ENCODE results near the gene SLC22A7.
"Not testable (repeated sequence)": the region's sequence is repeated elsewhere in the genome, so short reads cannot be mapped to it uniquely, and the experiment has no call there.

SLC22A7 gene

DNA sequence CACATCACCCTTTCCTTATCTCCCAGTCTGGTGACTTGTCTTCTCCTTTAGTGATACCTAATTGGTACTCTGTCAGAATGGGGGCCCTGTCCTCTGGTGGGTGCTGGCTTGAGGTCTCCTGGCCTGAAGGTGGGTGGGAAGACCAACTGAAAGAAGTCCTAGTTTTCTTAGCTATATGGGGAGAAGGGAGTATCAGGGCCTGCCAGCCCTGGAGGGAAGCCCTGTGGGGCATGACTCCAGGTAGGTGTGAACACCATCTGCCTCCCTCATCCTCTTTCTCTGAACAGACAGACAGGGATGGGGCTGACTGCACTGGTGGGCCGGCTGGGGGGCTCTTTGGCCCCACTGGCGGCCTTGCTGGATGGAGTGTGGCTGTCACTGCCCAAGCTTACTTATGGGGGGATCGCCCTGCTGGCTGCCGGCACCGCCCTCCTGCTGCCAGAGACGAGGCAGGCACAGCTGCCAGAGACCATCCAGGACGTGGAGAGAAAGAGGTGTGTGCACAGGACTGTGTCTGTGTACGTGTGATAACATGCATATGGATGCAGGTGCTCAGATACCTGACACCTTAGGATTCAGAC is 5.8 kb downstream of the SLC22A7 start:
- DNase-seq, result no peak

DNA sequence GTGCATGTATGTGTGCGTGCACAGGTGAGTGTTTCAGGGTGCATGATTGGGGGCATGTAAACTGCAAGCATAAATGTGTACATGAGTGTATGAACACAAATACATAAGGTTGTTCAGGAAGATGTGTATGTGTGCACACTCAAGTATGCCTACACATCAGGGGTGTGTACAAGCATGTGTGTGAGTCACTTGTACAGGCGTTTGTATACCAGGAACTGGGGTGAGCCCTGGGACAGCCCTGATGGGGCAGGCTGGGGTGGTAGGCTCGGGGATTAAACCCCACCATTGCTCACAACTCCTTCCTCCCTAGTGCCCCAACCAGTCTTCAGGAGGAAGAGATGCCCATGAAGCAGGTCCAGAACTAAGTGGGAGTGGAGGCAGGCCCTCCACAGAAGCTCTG is 6.3 kb downstream of the SLC22A7 start:
- no peak for DNase-seq

DNA sequence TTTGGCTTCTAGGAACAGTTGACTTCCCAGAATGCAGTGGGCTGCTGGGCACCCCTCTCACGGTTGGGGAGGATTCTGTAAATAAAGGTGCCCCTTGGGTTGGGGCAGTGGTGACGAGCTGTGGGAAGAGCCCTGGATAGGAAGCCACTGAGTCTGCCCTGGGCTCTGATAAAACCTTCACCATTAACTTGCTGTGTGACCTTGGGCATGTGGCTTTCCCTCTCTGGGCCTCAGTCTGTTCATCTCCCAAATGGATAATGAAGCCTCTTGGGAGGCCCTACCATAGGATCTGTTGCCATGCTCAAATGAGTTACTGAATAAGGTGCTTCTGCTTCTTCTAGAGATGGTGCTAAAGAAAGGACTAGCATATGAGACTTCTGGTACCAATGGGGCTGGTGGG is 6.8 kb downstream of the SLC22A7 start:
- DNase-seq, result no peak

DNA sequence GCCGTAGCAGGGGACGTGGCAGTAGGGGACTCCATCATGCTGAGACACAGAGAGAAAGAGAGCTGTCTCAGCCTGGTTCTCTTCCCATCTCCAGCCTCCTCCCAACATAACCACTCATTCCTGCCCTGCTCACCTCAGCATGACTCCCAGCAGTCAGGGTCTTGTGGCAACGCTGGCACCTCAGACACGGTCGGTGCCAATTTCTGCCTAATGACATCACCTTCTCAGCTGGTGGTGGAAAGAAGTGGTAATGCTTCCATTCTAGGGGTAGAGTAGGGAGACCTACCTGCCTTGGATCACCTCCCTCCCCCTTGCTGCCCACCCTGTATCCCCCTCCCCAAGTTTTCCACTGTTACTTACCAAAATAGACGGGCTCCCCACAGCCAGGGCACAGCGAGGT is 8.0 kb downstream of the SLC22A7 start:
- DNase-seq, result no peak

DNA sequence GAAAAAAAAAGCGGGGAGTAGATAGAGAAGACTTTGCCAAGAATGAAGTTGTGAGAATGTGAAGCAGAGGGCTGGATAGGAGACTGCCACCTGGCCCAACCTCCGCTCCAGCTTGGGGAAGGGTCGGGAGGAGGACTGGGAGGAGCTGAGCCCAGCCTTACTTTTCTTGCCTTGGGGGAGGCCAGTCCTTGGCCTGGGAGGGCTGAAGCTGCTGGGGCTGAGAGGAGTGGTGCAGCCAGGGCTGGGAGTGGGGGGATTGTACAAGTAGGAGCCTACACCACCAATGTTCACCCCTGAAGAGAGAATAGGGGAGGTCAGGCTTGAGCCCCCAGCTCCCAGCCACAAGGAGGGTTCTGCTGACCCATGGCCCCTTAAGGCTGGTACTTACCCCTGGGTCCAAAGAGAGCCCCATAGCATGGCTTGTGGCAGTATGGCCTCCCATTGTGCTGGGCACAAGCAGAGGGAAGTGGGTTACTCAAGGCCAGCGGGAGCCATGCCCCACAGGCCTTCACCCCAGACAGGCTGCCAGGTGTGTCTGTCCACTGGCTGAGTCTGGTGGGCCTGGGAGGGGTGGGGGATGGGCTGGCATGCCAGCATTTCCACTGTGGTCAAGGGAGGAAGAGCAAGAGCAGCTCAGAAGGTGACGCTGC is 9.5 kb downstream of the SLC22A7 start:
- DNase-seq, result no peak

DNA sequence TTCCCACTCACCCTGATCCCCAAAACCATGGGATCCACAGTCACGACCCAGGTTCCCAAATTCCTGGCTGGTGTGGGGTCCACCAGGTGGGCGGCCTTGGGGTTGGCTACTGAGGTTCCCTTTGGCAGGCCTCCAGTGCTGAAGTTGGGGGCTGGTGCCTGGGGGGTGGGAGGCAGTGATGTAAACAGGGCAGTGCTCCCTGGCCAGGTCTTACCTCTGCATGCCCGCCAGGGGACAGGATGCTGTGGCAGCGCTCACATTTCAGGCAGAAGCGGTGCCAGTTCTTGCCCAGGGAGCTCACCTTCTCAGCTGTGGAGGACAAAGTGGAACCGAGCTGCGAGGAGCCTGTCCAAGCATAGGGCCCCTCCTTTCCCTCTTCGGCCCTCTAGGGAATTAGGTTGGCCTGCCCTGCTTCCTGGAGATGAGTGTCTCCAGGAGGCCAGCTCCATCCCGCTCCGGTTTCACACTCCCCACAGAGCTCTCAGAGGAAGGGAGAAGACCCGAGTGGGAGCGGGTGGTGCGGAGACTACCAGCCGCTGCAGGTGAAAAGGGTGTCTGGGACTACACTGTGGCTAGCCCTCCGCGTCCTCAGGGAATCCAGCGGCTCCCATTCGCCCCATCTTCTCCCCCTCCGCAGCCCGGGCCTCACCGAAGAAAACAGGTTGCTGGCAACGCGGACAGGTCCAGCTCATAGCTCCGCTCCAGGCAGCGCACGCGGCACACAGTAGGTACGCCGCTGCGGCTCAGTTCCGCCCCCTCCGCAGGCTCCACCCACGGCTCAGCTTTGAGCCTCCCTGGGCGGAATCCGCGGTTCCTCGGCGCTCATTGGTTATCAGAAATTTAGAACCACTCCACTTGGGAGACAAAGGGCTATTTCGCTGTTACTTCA is 10.3 kb downstream of the SLC22A7 start, which contains the start of gene CRIP3:
Gene CRIP3, minus strand, starts transcription at position 726 of the 889 bp plus-strand sequence. Its CDS starts 34 bp downstream, at position 692.
- DNase-seq, result peak; percentile 52

DNA sequence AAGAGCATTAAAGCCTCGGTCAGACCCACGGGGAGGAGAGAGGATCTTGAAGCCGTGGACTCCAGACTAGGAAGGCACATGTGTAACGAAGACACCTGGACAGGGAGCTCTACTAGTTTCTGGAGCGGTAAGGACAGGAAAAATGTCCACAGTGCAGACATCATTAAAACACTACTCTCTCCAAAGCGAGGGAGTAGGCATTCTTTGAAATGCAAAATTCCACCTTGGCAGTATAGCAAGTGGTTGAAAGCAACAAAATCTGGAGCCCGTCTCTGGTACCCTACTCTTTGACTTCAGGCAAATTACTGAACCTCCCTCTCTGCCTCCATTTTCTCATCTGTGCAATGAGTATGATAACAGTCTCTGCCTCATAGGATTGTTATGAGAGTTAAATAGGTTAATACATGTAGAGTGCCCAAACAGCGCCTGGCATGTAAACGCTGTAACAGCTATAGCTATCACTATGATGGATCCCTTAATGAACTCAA is 11.0 kb downstream of the SLC22A7 start:
- DNase-seq, result no peak

DNA sequence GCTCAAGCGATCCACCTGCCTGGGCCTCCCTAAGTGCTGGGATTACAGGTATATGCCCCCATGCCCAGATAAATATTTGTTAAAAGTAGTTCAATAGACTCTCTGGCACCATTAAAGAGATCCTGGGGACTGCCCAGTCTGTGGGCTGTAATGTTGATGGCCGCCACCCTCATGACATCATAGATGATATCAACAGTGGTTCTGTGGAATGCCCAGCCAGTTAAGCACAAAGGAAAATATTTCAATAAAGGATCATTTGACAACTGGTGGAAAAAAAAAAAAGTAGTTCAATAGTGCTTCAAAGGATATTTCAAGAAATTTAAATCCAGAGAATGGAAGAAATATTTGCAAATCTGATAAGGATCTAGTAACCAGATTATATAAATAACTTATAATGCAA is 12.1 kb downstream of the SLC22A7 start:
- DNase-seq, result no peak

DNA sequence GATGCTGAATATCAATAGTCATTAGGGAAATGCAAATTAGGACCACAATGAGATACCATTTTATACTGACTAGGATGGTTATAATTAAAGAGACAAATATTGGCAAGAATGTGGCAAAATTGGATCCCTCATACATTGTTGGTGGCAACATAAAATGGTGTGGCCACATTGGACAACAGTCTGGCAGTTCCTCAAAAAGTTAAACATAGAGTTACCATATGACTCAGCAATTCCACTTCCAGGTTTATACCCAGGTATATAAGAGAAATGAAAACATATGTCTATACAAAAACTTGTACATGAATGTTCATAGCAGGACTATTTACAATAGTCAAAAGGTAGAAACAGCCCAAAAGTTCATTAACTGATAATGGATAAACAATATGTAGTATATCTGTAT is 12.6 kb downstream of the SLC22A7 start:
- DNase-seq, result no peak

DNA sequence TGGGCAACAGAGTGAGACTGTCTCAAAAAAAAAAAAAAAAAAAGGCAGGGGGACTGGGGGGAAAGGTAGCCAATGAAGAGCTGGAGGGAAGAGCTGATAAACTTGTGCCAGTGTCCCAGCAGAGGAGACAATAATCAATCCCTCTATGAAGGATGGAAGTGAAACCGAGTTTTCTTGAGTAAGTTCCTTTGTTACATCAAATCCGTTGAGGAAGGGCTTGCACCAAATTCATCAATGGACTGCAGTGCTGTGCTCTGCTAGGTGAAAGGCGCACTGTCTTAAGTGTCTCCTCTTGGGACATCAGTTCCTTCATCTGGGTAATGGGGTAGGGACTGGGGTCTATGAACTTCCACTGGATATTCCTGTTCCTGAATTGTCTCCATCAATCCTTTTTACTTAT is 13.6 kb downstream of the SLC22A7 start:
- DNase-seq, result no peak

DNA sequence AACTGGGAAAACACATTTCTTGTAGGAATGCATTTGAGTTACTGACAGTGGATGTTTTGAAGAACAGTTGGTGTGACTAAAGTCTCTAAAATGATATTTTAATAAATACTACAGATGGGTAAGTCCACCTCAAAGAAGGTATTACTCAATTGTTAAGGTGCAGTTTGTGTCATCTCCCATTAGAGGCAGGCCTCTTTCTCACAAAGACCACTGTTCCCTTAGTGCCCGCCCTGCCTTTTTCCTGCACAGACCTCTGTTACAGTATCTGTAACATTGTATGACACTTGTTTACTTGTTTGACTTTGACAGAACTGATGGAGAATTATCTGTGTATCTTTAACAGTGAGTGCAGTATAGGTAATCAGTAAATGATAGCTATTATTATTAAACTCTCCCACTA is 15.8 kb downstream of the SLC22A7 start:
- no peak for DNase-seq

DNA sequence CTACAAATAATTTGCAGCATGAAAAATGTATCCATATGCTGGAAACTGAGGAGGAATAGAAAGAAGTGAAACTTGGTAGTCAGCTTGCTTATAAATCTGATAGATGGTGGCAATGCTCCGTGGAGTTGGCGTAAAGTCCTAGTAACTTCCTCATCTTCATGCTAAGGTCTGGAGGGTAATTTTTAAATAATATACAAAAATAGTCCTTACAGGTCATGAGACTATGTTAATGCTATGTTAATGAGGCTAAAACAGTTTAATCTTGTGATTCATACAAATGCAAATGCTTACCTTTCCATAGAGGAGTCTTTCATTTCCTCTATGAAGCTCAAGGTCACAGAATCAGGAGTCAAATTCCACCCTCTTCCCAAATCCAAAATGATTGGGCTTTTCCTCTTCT is 20.0 kb downstream of the SLC22A7 start:
- no peak for DNase-seq

DNA sequence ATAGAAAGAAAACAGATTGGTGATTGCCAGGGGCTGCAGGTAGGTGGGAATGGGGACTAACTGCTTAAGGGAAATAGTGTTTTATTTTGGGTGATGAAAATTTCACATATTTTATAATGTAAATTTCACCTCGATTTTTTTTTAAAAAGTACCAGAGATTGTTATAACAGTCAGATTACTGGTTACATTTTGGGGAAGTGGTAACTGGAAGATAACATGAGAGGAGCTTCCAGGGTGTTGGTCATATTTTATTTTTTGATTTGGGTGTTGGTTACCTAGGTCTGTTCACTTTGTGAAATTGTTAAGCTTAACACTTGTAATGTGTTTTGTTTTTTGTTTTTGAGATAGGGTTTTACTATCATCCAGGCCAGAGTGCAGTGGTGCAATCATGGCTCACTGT is 27.8 kb downstream of the SLC22A7 start:
- no peak for DNase-seq

DNA sequence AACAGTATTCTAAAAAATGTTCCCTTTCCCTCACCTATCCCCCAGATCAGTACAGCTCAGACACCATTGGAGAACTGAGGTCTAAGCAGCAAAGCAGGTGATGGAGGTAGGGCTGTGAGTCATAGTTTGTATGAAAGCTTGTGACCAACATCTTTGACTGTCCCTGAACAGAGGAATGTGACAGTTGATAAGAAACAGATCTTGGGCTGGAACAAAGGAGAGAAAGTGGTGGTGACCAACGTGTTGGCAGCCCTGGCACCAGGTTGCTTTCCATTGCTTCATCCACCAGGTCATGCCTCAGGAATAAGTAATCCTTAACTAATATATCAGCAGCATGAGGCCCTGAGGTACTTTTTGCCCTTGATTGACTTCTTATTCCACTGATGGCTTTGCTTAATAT is 30.5 kb downstream of the SLC22A7 start:
- DNase-seq, result no peak

DNA sequence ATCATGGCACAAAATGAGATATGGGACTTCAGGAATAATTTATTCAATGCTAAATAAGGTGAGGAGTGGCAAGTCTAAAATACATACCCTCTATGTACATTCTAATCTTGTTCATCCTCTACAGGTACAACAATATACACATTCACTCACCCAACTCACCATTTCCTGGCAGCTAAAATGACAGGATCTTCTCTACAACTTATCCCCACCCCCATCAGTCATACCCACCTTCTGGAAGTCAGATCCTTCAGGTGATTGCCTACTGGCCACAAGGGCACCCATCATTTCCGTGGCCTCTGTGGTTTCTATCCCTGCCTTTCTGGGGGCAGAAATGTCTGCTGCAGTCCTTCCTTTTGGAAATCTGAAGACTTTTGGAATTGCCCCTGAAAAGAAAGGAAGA is 33.4 kb downstream of the SLC22A7 start:
- DNase-seq, result no peak

DNA sequence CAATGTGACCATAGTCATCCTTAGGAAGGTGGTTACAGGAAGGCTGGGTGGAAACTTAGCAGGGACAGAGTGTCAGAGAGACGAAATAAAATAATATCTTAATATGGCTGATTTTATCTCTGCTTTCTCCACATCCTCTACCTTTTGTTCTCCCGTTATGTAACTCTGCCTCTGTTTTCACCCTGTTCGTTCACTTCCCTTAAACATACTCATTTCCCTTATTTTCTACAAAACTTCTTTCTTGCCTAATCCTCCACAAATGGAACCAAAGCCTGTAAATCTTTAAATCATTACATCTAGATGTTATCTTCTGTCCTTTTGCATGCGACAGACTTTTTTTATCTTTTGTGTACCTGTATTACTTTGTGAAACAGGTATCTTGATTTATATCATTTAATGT is 33.8 kb downstream of the SLC22A7 start:
- DNase-seq, result no peak

DNA sequence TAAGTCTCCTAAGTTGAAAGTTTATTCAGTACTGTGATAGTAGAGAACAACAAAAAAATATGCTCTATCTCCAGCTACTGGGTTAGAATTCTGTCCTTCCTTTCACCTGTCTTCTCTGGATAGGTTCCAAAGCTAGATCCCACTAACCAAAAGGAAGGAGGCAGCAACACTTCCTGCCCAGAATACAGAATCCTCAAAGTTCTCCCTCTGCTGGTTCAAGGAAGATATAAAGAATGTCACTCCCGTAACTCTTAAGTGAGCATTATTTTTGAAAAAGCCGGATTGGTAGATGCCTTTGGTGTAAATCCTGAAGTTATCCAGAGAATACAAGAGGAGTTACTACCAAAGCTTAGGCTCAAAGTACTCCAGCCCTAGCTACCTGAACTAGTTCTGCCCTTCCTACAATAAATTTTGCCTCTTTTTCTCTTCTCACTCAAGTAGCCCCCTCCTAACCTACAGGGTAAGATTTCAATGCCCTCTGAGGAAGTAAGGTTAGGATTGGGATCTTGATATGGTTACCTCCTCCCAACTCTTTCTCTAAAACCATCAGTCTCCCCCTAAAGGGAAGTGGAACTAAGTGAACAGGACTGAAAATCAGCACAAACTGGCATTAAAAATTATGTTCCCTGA is 36.5 kb downstream of the SLC22A7 start:
- DNase-seq, result no peak

DNA sequence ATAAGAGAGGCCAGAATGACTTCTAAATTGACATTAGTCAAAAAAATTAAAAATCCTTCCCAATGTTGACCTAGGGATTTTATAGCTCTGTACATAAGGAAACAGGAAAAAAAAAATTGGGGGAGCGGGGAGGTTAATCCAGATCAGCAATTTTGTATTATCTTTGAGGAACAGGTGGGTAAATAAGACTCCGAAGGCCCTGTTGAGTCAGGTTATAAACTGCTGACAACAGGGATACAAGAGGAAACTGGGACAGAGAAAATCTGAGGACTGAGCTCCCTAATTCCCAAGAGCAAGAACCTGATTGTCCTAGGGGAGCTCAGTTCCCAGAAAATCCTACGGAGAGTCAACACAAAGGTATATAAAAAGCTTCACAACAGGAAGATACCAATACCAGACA is 37.4 kb downstream of the SLC22A7 start:
- no peak for DNase-seq

DNA sequence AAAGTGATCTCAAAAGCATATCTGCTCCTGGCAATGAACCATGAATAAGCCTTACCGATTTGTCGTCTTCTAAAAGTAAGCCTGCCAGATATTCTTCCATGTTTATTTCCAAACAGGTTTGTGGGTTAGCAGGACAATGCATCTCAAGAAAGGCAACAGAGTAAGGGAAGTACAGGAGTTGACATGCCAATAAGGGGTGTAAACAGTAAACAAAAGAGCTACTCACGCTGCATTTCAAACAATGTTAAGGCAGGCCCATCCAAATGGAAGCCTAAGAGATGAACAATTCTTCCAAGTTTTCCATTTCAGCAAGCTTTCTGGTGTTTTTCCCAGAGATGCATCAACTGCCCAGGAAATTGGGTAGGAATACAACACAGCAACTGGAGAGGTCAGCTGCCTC is 38.3 kb downstream of the SLC22A7 start:
- DNase-seq, result no peak

DNA sequence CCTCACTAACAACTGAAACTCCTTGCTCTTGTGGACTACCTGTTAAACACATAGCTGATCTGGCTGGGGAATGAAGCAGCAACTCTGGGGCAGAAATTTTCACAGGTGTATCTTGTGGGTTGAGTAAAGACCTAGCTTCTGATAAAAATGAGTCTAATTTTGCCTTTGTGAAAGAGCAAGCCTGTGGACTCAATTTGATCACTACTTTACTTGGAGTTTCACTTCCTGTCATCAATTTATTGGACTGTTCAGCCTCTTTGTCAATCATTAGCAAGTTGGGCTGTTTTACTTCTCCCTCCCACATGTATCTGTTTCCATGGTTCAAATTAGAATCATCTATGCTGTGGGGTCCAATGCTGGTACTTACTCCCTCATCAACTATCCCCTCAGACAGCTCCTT is 40.2 kb downstream of the SLC22A7 start:
- no peak for DNase-seq

DNA sequence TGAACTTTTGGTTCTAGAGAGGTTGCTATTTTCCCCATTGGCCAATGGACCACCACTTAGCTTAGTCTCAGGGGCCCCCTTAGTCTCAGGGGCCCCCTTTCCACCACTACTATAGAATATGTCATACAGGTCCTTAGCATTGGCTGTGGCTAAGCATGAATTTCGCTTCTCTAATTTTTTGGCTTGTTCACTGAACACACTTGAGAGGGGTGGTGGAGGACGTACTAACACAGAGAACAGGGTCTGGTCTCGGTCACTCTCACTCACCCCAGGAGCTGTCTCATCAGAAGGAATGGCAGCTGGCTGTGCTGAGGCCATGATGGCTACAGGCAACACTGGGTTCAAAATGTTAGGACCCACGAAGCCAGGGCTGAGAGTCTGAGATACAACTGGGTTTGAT is 41.1 kb downstream of the SLC22A7 start:
- no peak for DNase-seq

DNA sequence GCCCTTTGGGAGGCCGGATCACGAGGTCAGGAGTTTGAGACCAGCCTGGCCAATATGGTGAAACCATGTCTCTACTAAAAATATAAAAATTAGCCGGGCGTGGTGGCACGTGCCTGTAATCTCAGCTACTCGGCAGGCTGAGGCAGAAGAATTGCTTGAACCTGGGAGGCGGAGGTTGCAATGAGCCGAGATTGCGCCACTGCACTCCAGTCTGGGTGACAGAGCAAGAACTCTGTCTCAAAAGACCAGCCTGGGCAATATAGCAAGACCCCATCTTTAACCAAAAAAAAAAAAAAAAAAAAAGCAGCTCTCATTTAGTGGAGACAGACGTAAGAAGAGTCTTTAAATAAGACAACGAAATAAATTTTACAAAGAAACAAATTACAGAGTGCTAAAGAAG is 48.2 kb downstream of the SLC22A7 start:
- not testable (repeated sequence) for DNase-seq

DNA sequence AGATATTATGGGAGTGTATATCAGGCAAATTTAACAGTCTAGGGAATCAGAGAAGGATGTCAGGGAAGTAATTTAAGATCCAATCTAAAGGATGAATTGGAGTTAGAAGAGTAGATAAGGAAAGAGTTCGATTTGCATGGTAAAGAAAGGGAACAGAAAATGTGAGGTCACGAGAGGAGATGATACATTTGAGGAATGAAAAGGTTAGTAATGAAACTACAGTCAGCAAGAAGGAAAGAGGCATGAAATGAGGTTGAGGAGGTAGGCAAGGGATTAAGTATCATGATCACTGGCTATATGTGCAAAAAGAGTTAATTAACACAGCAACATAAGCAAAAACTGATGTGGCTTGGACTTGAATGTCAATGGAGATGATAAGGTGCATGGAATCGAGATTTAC is 49.0 kb downstream of the SLC22A7 start:
- DNase-seq, result no peak

DNA sequence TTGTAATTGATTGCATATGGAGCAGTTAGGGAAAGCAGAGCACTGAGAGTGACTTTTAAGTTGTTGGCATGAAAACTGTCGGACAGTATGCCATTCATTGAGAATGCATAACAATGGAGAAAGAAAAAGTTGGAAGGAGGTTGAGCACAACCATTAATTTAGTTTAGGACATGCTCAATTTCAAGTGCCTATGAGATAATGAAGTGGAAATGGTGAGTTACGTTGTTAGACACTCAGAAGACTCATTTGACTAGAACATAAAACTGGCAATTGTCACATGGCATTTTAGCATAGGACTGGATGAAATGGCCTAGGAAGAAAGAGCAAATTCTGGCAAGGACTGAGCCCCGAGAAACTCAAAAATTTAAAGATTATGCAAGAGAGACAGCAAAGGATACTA is 49.4 kb downstream of the SLC22A7 start:
- DNase-seq, result no peak

All from activated CD4-positive, alpha-beta T cell treated with anti-CD3 and anti-CD28 coated beads, Interleukin-2, Interleukin-6, amounts not matched to agents 100 ng/mL and 50 ng/mL, durations not matched to agents 16 hours and 8 hours (primary cell).